ENCODE results near the gene SERPING1. TPM values are rescaled to one million over a fixed set of nuclear protein-coding genes. Genes with fewer than 3 reads are reported as not detected.

Gene SERPING1
- total RNA-seq, 3 donors from 2014 or later: 421 to 823 (median 479) TPM

GRCh38 chr11:57555393-57555792 is 42.1 kb upstream of the SERPING1 start:
- intact Hi-C loops (cut with DNase I; ENCODE audit: low total_unique reads): no loop called here
- no peaks in the 10 kb centered on the region for H3K9me3 ChIP-seq
- H3K4me1 ChIP-seq: no peaks in the 10 kb centered on the region
- no peak for DNase-seq (ENCODE audit: low spot score in 2 of 2)
- H3K36me3 ChIP-seq: peaks cover 7% of the 10 kb centered on the region
- no peak overlapping the region for H3K27ac ChIP-seq
- TF ChIP-seq POLR2A (IDR thresholded peaks at IDR 0.05) (no peak), POLR2AphosphoS5 (IDR thresholded peaks at IDR 0.05) (no peak), CTCF (IDR thresholded peaks at IDR 0.05) (no peak)
- no peaks in the 10 kb centered on the region for H3K27me3 ChIP-seq
- H3K4me3 ChIP-seq: no peak overlapping the region

GRCh38 chr11:57556041-57556440 is 41.4 kb upstream of the SERPING1 start:
- Histone ChIP-seq H3K27ac (no peak overlapping the region), H3K36me3 (peaks cover 7% of the 10 kb centered on the region), H3K27me3 (no peaks in the 10 kb centered on the region), H3K4me3 (no peak overlapping the region), H3K4me1 (no peaks in the 10 kb centered on the region), H3K9me3 (no peaks in the 10 kb centered on the region)
- no peak for TF ChIP-seq CTCF (IDR thresholded peaks at IDR 0.05)
- no peak for TF ChIP-seq POLR2AphosphoS5 (IDR thresholded peaks at IDR 0.05)
- no peak for TF ChIP-seq POLR2A (IDR thresholded peaks at IDR 0.05)
- no peak for DNase-seq (ENCODE audit: low spot score in 2 of 2)
- intact Hi-C loops (cut with DNase I; ENCODE audit: low total_unique reads): no loop called here

GRCh38 chr11:57560146-57560545 is 37.3 kb upstream of the SERPING1 start:
- H3K4me3 ChIP-seq: no peak overlapping the region
- H3K27ac ChIP-seq: peak overlapping the region in 1 of 2 donors; percentile 25
- no peaks in the 10 kb centered on the region for H3K27me3 ChIP-seq
- no peak for TF ChIP-seq CTCF (IDR thresholded peaks at IDR 0.05)
- no peak for TF ChIP-seq POLR2AphosphoS5 (IDR thresholded peaks at IDR 0.05)
- TF ChIP-seq POLR2A (IDR thresholded peaks at IDR 0.05): no peak
- peak; percentile 55 to 76 for DNase-seq (ENCODE audit: low spot score in 2 of 2)
- intact Hi-C loops (cut with DNase I; ENCODE audit: low total_unique reads): no loop called here
- H3K36me3 ChIP-seq: no peaks in the 10 kb centered on the region
- no peaks in the 10 kb centered on the region for H3K4me1 ChIP-seq
- H3K9me3 ChIP-seq: no peaks in the 10 kb centered on the region

GRCh38 chr11:57562596-57562995 is 34.9 kb upstream of the SERPING1 start:
- H3K4me3 ChIP-seq: no peak overlapping the region
- no peaks in the 10 kb centered on the region for H3K9me3 ChIP-seq
- no peaks in the 10 kb centered on the region for H3K4me1 ChIP-seq
- DNase-seq (ENCODE audit: low spot score in 2 of 2): no peak
- H3K27me3 ChIP-seq: no peaks in the 10 kb centered on the region
- intact Hi-C loops (cut with DNase I; ENCODE audit: low total_unique reads): no loop called here
- TF ChIP-seq POLR2AphosphoS5 (IDR thresholded peaks at IDR 0.05) (no peak), POLR2A (IDR thresholded peaks at IDR 0.05) (no peak), CTCF (IDR thresholded peaks at IDR 0.05) (no peak)
- H3K36me3 ChIP-seq: no peaks in the 10 kb centered on the region
- peak overlapping the region; percentile 59 to 85 for H3K27ac ChIP-seq

GRCh38 chr11:57566005-57566904 is 31.2 kb upstream of the SERPING1 start:
- Histone ChIP-seq H3K4me1 (peaks cover 0 to 7% of the 10 kb centered on the region in 2 donors), H3K27ac (peak overlapping the region; percentile 82 to 89), H3K9me3 (no peaks in the 10 kb centered on the region), H3K4me3 (peak overlapping the region; percentile 78 to 95 (median 85)), H3K27me3 (no peaks in the 10 kb centered on the region), H3K36me3 (no peaks in the 10 kb centered on the region)
- intact Hi-C loops (cut with DNase I; ENCODE audit: low total_unique reads): loop anchor here (5.0 kb wide), 1 partner anchor 71 kb away; no protein-coding TSS in a partner anchor
- no peak for TF ChIP-seq POLR2AphosphoS5 (IDR thresholded peaks at IDR 0.05)
- no peak for TF ChIP-seq CTCF (IDR thresholded peaks at IDR 0.05)
- TF ChIP-seq POLR2A (IDR thresholded peaks at IDR 0.05): no peak
- no peak for DNase-seq (ENCODE audit: low spot score in 2 of 2)

Measured in breast epithelium (tissue), 4 donors.